Esophagus squamous epithelium (tissue), 5 donors: ENCODE measurements around the gene LCN10. TPM values are rescaled to one million over a fixed set of nuclear protein-coding genes. Genes with fewer than 3 reads are reported as not detected.

Source experiments
- DNase-seq: peaks from one replicate; lab custom pipeline; 2025; lab: John Stamatoyannopoulos, UW
- H3K27ac ChIP-seq, 4 donors: fragments of 200-600 bp; sonication (generic); one replicate each; pipeline ENCODE4 v1.5.1; 2016 to 2019; ENCODE audit warnings: mild to moderate bottlenecking in 1 of 4
- H3K27me3 ChIP-seq, 4 donors: fragments of 200-600 bp; sonication (generic); 1 replicate in 3 of 4; 2 replicates in 1 of 4; pipeline versions ENCODE4 v1.5.1 to v1.6.0; 2017 to 2021; ENCODE audit warnings: antibody characterized with exemption in 1 of 4
- H3K36me3 ChIP-seq, 3 donors: fragments of 200-600 bp; sonication (generic); one replicate each; pipeline ENCODE4 v1.5.1; 2016 to 2019
- H3K4me1 ChIP-seq, 3 donors: fragments of 200-600 bp; sonication (generic); one replicate each; pipeline ENCODE4 v1.5.1; 2017 to 2019
- H3K4me3 ChIP-seq, 4 donors: fragments of 200-600 bp; sonication (generic); 1 replicate in 3 of 4; 2 replicates in 1 of 4; pipeline ENCODE4 v1.5.1; 2016 to 2019; ENCODE audit warnings: mild to moderate bottlenecking in 2 of 4, moderate library complexity in 1 of 4
- H3K9me3 ChIP-seq, 3 donors: fragments of 200-600 bp; sonication (generic); one replicate each; pipeline ENCODE4 v1.5.1; 2016 to 2019
- POLR2A ChIP-seq, 4 donors: fragments of 450-650 bp; IDR thresholded peaks; one replicate each; pipeline ENCODE4 v1.6.1; 2017; ENCODE audit warnings: antibody characterized with exemption in 4 of 4, mild to moderate bottlenecking in 4 of 4, moderate library complexity in 3 of 4
- WGBS, 2 donors: methylation state at CpG; one replicate each; pipeline ENCODE4 v1.1.5; 2018; 5-methylcytosine and 5-hydroxymethylcytosine counted together
- intact Hi-C: fragments of 100-400 bp; cut with DNase I; formaldehyde crosslinking; loops from one replicate; pipeline ENCODE4 v1.15.0; 2022
- total RNA-seq, 4 donors: library from RNA; depleted of rRNA; stranded (reverse); fragments of >200 nt; gene quantifications; one replicate each; pipeline ENCODE4 v1.1.0, GENCODE V29; 2016
- TF ChIP-seq, protein P1 (sequence below), 6 experiments: fragments of 450-650 bp in 4 of 6; fragments of 200-600 bp in 2 of 6; sonication (generic) in 2 of 6; IDR thresholded peaks; one replicate each; pipeline ENCODE4 v1.5.1; 2016 to 2019; ENCODE audit warnings: antibody characterized with exemption in 6 of 6, mild to moderate bottlenecking in 4 of 6, moderate library complexity in 4 of 6
- donor health status: DM: yes; HTN: yes; CAD: no.

LCN10 gene
- total RNA-seq, 4 donors from 2014 or later, result 0.64 to 3.8 (median 2.2) TPM

- WGBS, 2 donors, result 82 to 88% methylated on average over 7 to 10 of the region's 12 CpGs
- intact Hi-C loops, result no loop called here
- H3K36me3 ChIP-seq, result no peaks in the 10 kb centered on the region
- H3K9me3 ChIP-seq, result no peaks in the 10 kb centered on the region
- no peak overlapping the region for H3K27ac ChIP-seq
- DNase-seq, result no peak
- no peak overlapping the region for H3K4me3 ChIP-seq
- peaks cover 0 to 20% (median 0%) of the 10 kb centered on the region in 4 donors for H3K27me3 ChIP-seq
- H3K4me1 ChIP-seq, result no peaks in the 10 kb centered on the region
- TF ChIP-seq POLR2A (IDR thresholded peaks at IDR 0.05), result no peak
- TF ChIP-seq, protein P1, sequence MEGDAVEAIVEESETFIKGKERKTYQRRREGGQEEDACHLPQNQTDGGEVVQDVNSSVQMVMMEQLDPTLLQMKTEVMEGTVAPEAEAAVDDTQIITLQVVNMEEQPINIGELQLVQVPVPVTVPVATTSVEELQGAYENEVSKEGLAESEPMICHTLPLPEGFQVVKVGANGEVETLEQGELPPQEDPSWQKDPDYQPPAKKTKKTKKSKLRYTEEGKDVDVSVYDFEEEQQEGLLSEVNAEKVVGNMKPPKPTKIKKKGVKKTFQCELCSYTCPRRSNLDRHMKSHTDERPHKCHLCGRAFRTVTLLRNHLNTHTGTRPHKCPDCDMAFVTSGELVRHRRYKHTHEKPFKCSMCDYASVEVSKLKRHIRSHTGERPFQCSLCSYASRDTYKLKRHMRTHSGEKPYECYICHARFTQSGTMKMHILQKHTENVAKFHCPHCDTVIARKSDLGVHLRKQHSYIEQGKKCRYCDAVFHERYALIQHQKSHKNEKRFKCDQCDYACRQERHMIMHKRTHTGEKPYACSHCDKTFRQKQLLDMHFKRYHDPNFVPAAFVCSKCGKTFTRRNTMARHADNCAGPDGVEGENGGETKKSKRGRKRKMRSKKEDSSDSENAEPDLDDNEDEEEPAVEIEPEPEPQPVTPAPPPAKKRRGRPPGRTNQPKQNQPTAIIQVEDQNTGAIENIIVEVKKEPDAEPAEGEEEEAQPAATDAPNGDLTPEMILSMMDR (IDR thresholded peaks at IDR 0.05), result no peak
These were observed 7.8 kb downstream of the LCN10 start for GRCh38 chr9:136734837-136735496.

DNA sequence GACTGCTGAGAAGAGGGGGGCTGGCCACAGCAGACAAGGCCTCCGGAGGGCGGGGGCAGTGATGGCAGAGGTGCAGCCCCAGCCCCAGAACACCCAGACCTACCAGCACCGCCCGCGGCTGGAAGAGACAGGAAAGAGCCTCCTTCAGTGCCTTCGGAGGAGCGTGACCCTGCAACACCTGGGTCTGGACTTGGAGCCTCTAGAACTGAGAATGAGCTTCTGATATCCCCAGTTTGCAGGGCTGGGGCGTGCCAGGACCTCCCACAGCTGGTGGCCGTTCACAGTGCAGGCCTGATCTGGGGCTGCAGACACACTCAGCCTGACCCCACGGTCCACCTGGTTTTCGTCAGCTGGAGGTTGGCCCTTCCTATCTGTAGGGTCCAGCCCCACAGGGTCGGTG, 9.1 kb downstream of the LCN10 start:
- no peaks in the 10 kb centered on the region for H3K36me3 ChIP-seq
- intact Hi-C loops, result no loop called here
- 73 to 83% methylated on average over 8 to 10 of the region's 12 CpGs for WGBS, 2 donors
- H3K4me1 ChIP-seq, result peaks cover 7 to 10% (median 8%) of the 10 kb centered on the region in 3 donors
- no peak for DNase-seq
- no peak overlapping the region for H3K4me3 ChIP-seq
- peaks cover 0 to 7% (median 0%) of the 10 kb centered on the region in 4 donors for H3K27me3 ChIP-seq
- H3K9me3 ChIP-seq, result no peaks in the 10 kb centered on the region
- TF ChIP-seq, protein P1 (IDR thresholded peaks at IDR 0.05), result no peak
- no peak for TF ChIP-seq POLR2A (IDR thresholded peaks at IDR 0.05)
- no peak overlapping the region for H3K27ac ChIP-seq

GRCh38 chr9:136732444-136733178, 10.1 kb downstream of the LCN10 start:
- Histone ChIP-seq H3K4me1 (peaks cover 8 to 15% (median 9%) of the 10 kb centered on the region in 3 donors), H3K9me3 (no peaks in the 10 kb centered on the region), H3K36me3 (no peaks in the 10 kb centered on the region), H3K27me3 (no peaks in the 10 kb centered on the region), H3K27ac (no peak overlapping the region), H3K4me3 (no peak overlapping the region)
- intact Hi-C loops, result no loop called here
- TF ChIP-seq, protein P1 (IDR thresholded peaks at IDR 0.05), result no peak
- no peak for TF ChIP-seq POLR2A (IDR thresholded peaks at IDR 0.05)
- 42 to 65% methylated on average over 7 to 9 of the region's 16 CpGs for WGBS, 2 donors
- no peak for DNase-seq

DNA sequence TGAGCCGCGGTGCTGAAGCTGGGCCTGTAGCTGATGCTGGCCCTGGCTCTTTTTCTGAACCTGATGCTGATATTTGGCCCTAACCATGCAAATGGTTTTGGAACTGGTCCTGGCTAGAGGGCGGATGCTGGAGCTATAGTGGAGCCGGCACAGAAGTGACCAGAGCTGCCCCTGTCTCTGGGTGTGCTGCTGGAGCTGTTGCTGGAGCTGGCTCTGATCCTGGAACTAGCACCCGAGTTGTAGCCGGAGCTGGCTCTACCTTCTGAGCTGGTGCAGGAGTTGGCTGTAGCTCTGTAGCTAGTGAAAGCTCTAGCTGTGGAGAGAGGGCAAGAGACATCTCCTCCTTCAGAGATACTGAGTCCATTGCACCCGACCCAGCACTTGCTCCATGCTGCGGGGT, 12.8 kb downstream of the LCN10 start:
- H3K27me3 ChIP-seq, result no peaks in the 10 kb centered on the region
- no peak overlapping the region for H3K4me3 ChIP-seq
- TF ChIP-seq, protein P1 (IDR thresholded peaks at IDR 0.05), result no peak
- no peak for TF ChIP-seq POLR2A (IDR thresholded peaks at IDR 0.05)
- peaks cover 27 to 42% (median 31%) of the 10 kb centered on the region in 3 donors for H3K4me1 ChIP-seq
- WGBS, 2 donors, result 80 to 95% methylated on average over 4 of the region's 8 CpGs
- DNase-seq, result no peak
- H3K9me3 ChIP-seq, result no peaks in the 10 kb centered on the region
- no peak overlapping the region for H3K27ac ChIP-seq
- intact Hi-C loops, result no loop called here
- H3K36me3 ChIP-seq, result peaks cover under 1 to 18% (median 12%) of the 10 kb centered on the region in 3 donors

GRCh38 chr9:136729144-136729543, 13.6 kb downstream of the LCN10 start:
- 38 to 44% methylated on average over 2 to 6 of the region's 7 CpGs for WGBS, 2 donors
- no peak for DNase-seq
- TF ChIP-seq, protein P1 (IDR thresholded peaks at IDR 0.05), result no peak
- no peak for TF ChIP-seq POLR2A (IDR thresholded peaks at IDR 0.05)
- Histone ChIP-seq H3K27me3 (no peaks in the 10 kb centered on the region), H3K4me1 (peaks cover 27 to 50% (median 36%) of the 10 kb centered on the region in 3 donors), H3K4me3 (peak overlapping the region; percentile 58 to 95 (median 74)), H3K9me3 (no peaks in the 10 kb centered on the region), H3K27ac (peak overlapping the region in 1 of 4 donors; percentile 91), H3K36me3 (peaks cover 9 to 26% (median 20%) of the 10 kb centered on the region in 3 donors)
- intact Hi-C loops, result no loop called here
